Body of pancreas (tissue), 4 donors: ENCODE results near the gene VEZT.

Experiments
- CTCF ChIP-seq, 7 experiments: fragments of 450-650 bp in 4 of 7; fragments of 200-600 bp in 3 of 7; sonication (generic) in 3 of 7; IDR thresholded peaks; one replicate each; pipeline ENCODE4 v1.5.1; 2016 to 2019; ENCODE audit warnings: antibody characterized with exemption in 7 of 7
- POLR2A ChIP-seq, 3 donors: fragments of 450-650 bp; IDR thresholded peaks; one replicate each; pipeline ENCODE4 v1.6.1; 2016; ENCODE audit warnings: antibody characterized with exemption in 3 of 3, mild to moderate bottlenecking in 2 of 3

DNA sequence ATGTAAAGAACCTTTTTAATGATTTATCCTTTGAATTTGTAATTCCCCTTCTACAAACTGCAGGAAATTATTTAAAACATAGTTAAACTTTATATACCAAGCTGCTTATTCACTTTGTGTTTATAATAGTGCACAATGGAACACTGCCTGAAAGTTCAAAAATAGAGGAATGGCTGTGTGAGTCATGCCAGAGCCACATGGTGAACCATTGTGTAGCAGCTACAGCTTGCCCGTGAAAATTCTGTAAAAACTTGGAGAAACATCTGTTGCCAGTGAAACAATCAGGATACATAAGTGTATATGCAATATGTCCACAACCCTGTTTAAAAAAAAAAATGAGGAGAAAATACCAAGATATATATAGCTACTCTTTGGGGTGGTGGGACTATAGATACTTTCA, 59.5 kb downstream of the VEZT start:
- no peak for TF ChIP-seq CTCF (IDR thresholded peaks at IDR 0.05)
- TF ChIP-seq POLR2A (IDR thresholded peaks at IDR 0.05): no peak
